GM23338 (cell line): ENCODE measurements around the gene SLC22A3. TPM values are rescaled to one million over a fixed set of nuclear protein-coding genes. Genes with fewer than 3 reads are reported as not detected.

Experiments used
- ATAC-seq: fragments of 200-7000 bp; cut with Tn5 transposase; 3 replicates; pipeline ENCODE4 v1.9.1; 2020
- DNase-seq: peaks from one replicate; pipeline ENCODE4 v3.0.0-alpha.2; 2015; ENCODE audit warnings: low spot score
- H2AFZ ChIP-seq: fragments of 200-600 bp; sonication (generic); 2 replicates; pipeline ENCODE4 v1.8.0; 2016; ENCODE audit warnings: antibody characterized with exemption, mild to moderate bottlenecking, moderate library complexity
- H3F3A ChIP-seq: fragments of 200-600 bp; sonication (generic); replicated peaks from 2 replicates; pipeline ENCODE4 v1.8.0; 2017; ENCODE audit warnings: antibody characterized with exemption, mixed run types, low read depth
- H3K27ac ChIP-seq: fragments of 200-600 bp; sonication (generic); 2 replicates; pipeline ENCODE4 v1.6.1; 2016; ENCODE audit warnings: low read depth
- H3K27me3 ChIP-seq: fragments of 200-600 bp; sonication (generic); 2 replicates; pipeline ENCODE4 v1.8.0; 2016; ENCODE audit warnings: mild to moderate bottlenecking, mixed run types, moderate library complexity; ENCODE audit not compliant: insufficient read depth
- H3K36me3 ChIP-seq: fragments of 200-600 bp; sonication (generic); 2 replicates; pipeline ENCODE4 v1.8.0; 2016; ENCODE audit warnings: mild to moderate bottlenecking; ENCODE audit not compliant: insufficient read depth
- H3K4me1 ChIP-seq: fragments of 200-600 bp; sonication (generic); 2 replicates; pipeline ENCODE4 v1.8.0; 2016; ENCODE audit warnings: mild to moderate bottlenecking, moderate library complexity; ENCODE audit not compliant: insufficient read depth
- H3K4me2 ChIP-seq: fragments of 200-600 bp; sonication (generic); 2 replicates; pipeline ENCODE4 v1.7.1; 2017; ENCODE audit warnings: mixed run types
- H3K4me3 ChIP-seq: fragments of 200-600 bp; sonication (generic); 2 replicates; pipeline ENCODE4 v1.6.1; 2016; ENCODE audit warnings: mixed run types
- H3K79me2 ChIP-seq: fragments of 200-600 bp; sonication (generic); replicated peaks from 2 replicates; pipeline ENCODE4 v1.8.0; 2017; ENCODE audit warnings: mild to moderate bottlenecking; ENCODE audit not compliant: insufficient read depth
- H3K9me2 ChIP-seq: fragments of 200-600 bp; sonication (generic); 2 replicates; pipeline ENCODE4 v1.8.0; 2017; ENCODE audit not compliant: insufficient read depth
- H4K20me1 ChIP-seq: fragments of 200-600 bp; sonication (generic); replicated peaks from 2 replicates; pipeline ENCODE4 v1.8.0; 2017; ENCODE audit warnings: mild to moderate bottlenecking; ENCODE audit not compliant: insufficient read depth
- H3K27ac Mint-ChIP-seq: 2 replicates; pipeline ENCODE4 v1.8.0; 2020; ENCODE audit warnings: inconsistent platforms, mild to moderate bottlenecking, moderate library complexity, mixed read lengths
- H3K27me3 Mint-ChIP-seq: 3 replicates; pipeline ENCODE4 v1.8.0; 2022; ENCODE audit warnings: low read depth, mild to moderate bottlenecking, moderate library complexity, mixed read lengths, inconsistent platforms; ENCODE audit not compliant: insufficient read depth, poor library complexity
- H3K36me3 Mint-ChIP-seq: 3 replicates; pipeline ENCODE4 v1.8.0; 2021; ENCODE audit warnings: low read depth, mild to moderate bottlenecking, inconsistent platforms, moderate library complexity, mixed read lengths
- H3K4me1 Mint-ChIP-seq: 3 replicates; pipeline ENCODE4 v1.8.0; 2020; ENCODE audit warnings: mild to moderate bottlenecking, inconsistent platforms, mixed read lengths
- H3K4me3 Mint-ChIP-seq: 3 replicates; pipeline ENCODE4 v1.8.0; 2021; ENCODE audit warnings: moderate library complexity, mild to moderate bottlenecking, inconsistent platforms, mixed read lengths
- H3K9me3 Mint-ChIP-seq: 3 replicates; pipeline ENCODE4 v1.8.0; 2020; ENCODE audit warnings: moderate library complexity, mild to moderate bottlenecking, inconsistent platforms, mixed read lengths
- CREB1 ChIP-seq: fragments of 250-450 bp; sonication (Bioruptor Pico); IDR thresholded peaks from 2 replicates; pipeline ENCODE4 v1.5.0; 2020; ENCODE audit warnings: low read depth, mild to moderate bottlenecking, moderate library complexity
- CTCF ChIP-seq, 2 experiments: fragments of 200-600 bp in 1 of 2; sonication (generic) in 1 of 2; conservative IDR thresholded peaks; 2 replicates each; pipeline versions ENCODE4 v1.5.1 to v1.6.1; 2016 to 2017; ENCODE audit warnings: antibody characterized with exemption in 2 of 2, low read depth in 2 of 2, mild to moderate bottlenecking in 2 of 2, moderate library complexity in 1 of 2
- ETS1 ChIP-seq: IDR thresholded peaks from 2 replicates; pipeline ENCODE4 v1.6.1; 2016; ENCODE audit warnings: antibody characterized with exemption
- EZH2 ChIP-seq: fragments of 200-600 bp; sonication (generic); IDR thresholded peaks from one replicate; pipeline ENCODE4 v1.8.0; 2017; ENCODE audit warnings: antibody characterized with exemption, mild to moderate bottlenecking, low read depth; ENCODE audit not compliant: unreplicated experiment
- EZH2phosphoT487 ChIP-seq: fragments of 200-600 bp; sonication (generic); IDR thresholded peaks from one replicate; pipeline ENCODE4 v1.8.1; 2018; ENCODE audit warnings: antibody characterized with exemption; ENCODE audit not compliant: unreplicated experiment
- JUNB ChIP-seq: IDR thresholded peaks from one replicate; pipeline ENCODE4 v1.6.1; 2016; ENCODE audit warnings: antibody characterized with exemption; ENCODE audit not compliant: unreplicated experiment
- NANOG ChIP-seq: IDR thresholded peaks from 2 replicates; pipeline ENCODE4 v1.6.1; 2016; ENCODE audit warnings: antibody characterized with exemption, borderline replicate concordance
- POLR2AphosphoS5 ChIP-seq: IDR thresholded peaks from 2 replicates; pipeline ENCODE4 v1.6.1; 2016; ENCODE audit warnings: antibody characterized with exemption, low read depth
- REST ChIP-seq: IDR thresholded peaks from one replicate; pipeline ENCODE4 v1.6.1; 2018; ENCODE audit warnings: antibody characterized with exemption; ENCODE audit not compliant: unreplicated experiment
- STAT1 ChIP-seq: IDR thresholded peaks from one replicate; pipeline ENCODE4 v1.6.1; 2016; ENCODE audit warnings: antibody characterized with exemption; ENCODE audit not compliant: unreplicated experiment
- ZNF114 ChIP-seq: fragments of 250-450 bp; sonication (Bioruptor Pico); IDR thresholded peaks from 2 replicates; pipeline ENCODE4 v1.5.0; 2020; ENCODE audit warnings: mild to moderate bottlenecking, moderate library complexity
- ZNF331 ChIP-seq: fragments of 250-450 bp; sonication (Bioruptor Pico); IDR thresholded peaks from 2 replicates; pipeline ENCODE4 v1.5.0; 2020; ENCODE audit warnings: low read depth, mild to moderate bottlenecking, moderate library complexity
- polyA plus RNA-seq: library from polyadenylated mRNA; unstranded; fragments of >200 nt; fragmentation: Nextera tagmentation; extraction: Ambion mirVana; gene quantifications from 2 replicates; pipeline ENCODE4 v1.2.1, GENCODE V29; 2016
- total RNA-seq: library from RNA; depleted of rRNA; stranded (reverse); fragments of >200 nt; shearing (Covaris generic); gene quantifications from 2 replicates; pipeline ENCODE4 v1.2.3, GENCODE V29; 2014
- TF ChIP-seq, protein P1 (sequence below): fragments of 250-450 bp; sonication (Bioruptor Pico); IDR thresholded peaks from 2 replicates; pipeline ENCODE4 v1.5.0; 2020; ENCODE audit warnings: mild to moderate bottlenecking, moderate library complexity

The SLC22A3 gene
- total and polyA plus RNA-seq, 2 experiments from 2014 or later, result 0.78 to 3.2 TPM

DNA sequence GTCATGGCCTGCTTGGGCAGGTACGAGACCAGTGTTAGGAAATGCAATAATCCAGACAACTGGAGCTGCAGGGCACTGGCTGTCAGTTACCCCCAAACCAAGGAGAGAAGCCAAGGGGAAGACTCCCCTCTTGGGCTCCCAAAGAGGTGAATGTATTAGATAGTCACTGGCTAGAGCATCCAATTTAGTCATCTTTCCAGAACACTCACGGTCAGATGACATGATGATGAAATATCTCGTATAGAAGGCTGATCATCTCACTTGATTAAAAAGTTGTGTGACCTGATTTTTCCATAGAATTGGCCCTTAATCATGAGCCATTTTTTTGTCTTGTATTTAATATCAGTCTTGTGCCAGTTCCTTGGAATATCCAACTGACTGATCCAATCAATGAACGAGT is 40.7 kb downstream of the SLC22A3 start:
- no peaks in the 10 kb centered on the region for H3K36me3 ChIP-seq
- no peak overlapping the region for H3K27ac ChIP-seq
- no peaks in the 10 kb centered on the region for H3K4me1 ChIP-seq
- TF ChIP-seq EZH2phosphoT487 (no peak), ETS1 (no peak), EZH2 (no peak), ZNF114 (CRISPR knock-in tag) (no peak), CREB1 (CRISPR knock-in tag) (no peak), ZNF331 (CRISPR knock-in tag) (no peak), NANOG (no peak), REST (no peak), CTCF (conservative IDR thresholded peaks at IDR 0.05; ENCODE audit: low read depth in 2 of 2) (no peak), POLR2AphosphoS5 (no peak), JUNB (no peak), STAT1 (no peak)
- TF ChIP-seq, protein P1, sequence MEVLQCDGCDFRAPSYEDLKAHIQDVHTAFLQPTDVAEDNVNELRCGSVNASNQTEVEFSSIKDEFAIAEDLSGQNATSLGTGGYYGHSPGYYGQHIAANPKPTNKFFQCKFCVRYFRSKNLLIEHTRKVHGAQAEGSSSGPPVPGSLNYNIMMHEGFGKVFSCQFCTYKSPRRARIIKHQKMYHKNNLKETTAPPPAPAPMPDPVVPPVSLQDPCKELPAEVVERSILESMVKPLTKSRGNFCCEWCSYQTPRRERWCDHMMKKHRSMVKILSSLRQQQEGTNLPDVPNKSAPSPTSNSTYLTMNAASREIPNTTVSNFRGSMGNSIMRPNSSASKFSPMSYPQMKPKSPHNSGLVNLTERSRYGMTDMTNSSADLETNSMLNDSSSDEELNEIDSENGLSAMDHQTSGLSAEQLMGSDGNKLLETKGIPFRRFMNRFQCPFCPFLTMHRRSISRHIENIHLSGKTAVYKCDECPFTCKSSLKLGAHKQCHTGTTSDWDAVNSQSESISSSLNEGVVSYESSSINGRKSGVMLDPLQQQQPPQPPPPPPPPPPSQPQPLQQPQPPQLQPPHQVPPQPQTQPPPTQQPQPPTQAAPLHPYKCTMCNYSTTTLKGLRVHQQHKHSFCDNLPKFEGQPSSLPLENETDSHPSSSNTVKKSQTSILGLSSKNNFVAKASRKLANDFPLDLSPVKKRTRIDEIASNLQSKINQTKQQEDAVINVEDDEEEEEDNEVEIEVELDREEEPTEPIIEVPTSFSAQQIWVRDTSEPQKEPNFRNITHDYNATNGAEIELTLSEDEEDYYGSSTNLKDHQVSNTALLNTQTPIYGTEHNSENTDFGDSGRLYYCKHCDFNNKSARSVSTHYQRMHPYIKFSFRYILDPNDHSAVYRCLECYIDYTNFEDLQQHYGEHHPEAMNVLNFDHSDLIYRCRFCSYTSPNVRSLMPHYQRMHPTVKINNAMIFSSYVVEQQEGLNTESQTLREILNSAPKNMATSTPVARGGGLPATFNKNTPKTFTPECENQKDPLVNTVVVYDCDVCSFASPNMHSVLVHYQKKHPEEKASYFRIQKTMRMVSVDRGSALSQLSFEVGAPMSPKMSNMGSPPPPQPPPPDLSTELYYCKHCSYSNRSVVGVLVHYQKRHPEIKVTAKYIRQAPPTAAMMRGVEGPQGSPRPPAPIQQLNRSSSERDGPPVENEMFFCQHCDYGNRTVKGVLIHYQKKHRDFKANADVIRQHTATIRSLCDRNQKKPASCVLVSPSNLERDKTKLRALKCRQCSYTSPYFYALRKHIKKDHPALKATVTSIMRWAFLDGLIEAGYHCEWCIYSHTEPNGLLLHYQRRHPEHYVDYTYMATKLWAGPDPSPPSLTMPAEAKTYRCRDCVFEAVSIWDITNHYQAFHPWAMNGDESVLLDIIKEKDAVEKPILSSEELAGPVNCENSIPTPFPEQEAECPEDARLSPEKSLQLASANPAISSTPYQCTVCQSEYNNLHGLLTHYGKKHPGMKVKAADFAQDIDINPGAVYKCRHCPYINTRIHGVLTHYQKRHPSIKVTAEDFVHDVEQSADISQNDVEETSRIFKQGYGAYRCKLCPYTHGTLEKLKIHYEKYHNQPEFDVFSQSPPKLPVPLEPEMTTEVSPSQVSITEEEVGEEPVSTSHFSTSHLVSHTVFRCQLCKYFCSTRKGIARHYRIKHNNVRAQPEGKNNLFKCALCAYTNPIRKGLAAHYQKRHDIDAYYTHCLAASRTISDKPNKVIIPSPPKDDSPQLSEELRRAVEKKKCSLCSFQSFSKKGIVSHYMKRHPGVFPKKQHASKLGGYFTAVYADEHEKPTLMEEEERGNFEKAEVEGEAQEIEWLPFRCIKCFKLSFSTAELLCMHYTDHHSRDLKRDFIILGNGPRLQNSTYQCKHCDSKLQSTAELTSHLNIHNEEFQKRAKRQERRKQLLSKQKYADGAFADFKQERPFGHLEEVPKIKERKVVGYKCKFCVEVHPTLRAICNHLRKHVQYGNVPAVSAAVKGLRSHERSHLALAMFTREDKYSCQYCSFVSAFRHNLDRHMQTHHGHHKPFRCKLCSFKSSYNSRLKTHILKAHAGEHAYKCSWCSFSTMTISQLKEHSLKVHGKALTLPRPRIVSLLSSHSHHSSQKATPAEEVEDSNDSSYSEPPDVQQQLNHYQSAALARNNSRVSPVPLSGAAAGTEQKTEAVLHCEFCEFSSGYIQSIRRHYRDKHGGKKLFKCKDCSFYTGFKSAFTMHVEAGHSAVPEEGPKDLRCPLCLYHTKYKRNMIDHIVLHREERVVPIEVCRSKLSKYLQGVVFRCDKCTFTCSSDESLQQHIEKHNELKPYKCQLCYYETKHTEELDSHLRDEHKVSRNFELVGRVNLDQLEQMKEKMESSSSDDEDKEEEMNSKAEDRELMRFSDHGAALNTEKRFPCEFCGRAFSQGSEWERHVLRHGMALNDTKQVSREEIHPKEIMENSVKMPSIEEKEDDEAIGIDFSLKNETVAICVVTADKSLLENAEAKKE (CRISPR knock-in tag), result no peak
- Mint-ChIP-seq H3K4me3 (no peak overlapping the region), H3K36me3 (no peaks in the 10 kb centered on the region), H3K9me3 (no peaks in the 10 kb centered on the region), H3K4me1 (no peaks in the 10 kb centered on the region; the same call in 2 of the 3 replicates), H3K27ac (no peak overlapping the region), H3K27me3 (peaks cover 6% of the 10 kb centered on the region)
- H4K20me1 ChIP-seq, result no peaks in the 10 kb centered on the region
- no peak overlapping the region for H2AFZ ChIP-seq
- DNase-seq (no peak), ATAC-seq (no peak)
- no peaks in the 10 kb centered on the region for H3K79me2 ChIP-seq
- no peak overlapping the region for H3K4me2 ChIP-seq
- H3K4me3 ChIP-seq, result no peak overlapping the region
- H3K9me2 ChIP-seq, result no peaks in the 10 kb centered on the region
- no peaks in the 10 kb centered on the region for H3F3A ChIP-seq
- H3K27me3 ChIP-seq, result no peaks in the 10 kb centered on the region
